Erythroblast (primary cell): ENCODE data around the gene PRXL2C.

Experiments
- GATA1 ChIP-seq: IDR thresholded peaks from 2 replicates; pipeline ENCODE4 v1.6.1; 2011; ENCODE audit warnings: low read depth, mild to moderate bottlenecking, control low read depth, low read length, moderate library complexity
- POLR2A ChIP-seq: IDR thresholded peaks from 2 replicates; pipeline ENCODE4 v1.6.1; 2011; ENCODE audit warnings: mild to moderate bottlenecking, low read length

- TF ChIP-seq POLR2A = no peak
- TF ChIP-seq GATA1 = no peak
Observed at GRCh38 chr9:96660692-96661248, 5.7 kb upstream of the PRXL2C start.
